Mesenchymal stem cell (in vitro differentiated cells and primary cell): ENCODE results near the gene P2RY6.

Experiments
- DNase-seq: peaks from one replicate; pipeline ENCODE4 v3.0.0-alpha.2; 2013
- H2AFZ ChIP-seq: one replicate; pipeline ENCODE4 v1.6.1; 2013; ENCODE audit warnings: low read depth, mild to moderate bottlenecking, control low read depth, inconsistent platforms, low read length, moderate library complexity
- H2AK5ac ChIP-seq: 2 replicates; pipeline ENCODE4 v1.6.1; 2013; ENCODE audit warnings: low read length, moderate library complexity, mild to moderate bottlenecking, inconsistent platforms; ENCODE audit not compliant: severe bottlenecking
- H2BK120ac ChIP-seq: one replicate; pipeline ENCODE4 v1.6.1; 2013; ENCODE audit warnings: low read depth, mild to moderate bottlenecking, inconsistent platforms, low read length, moderate library complexity
- H2BK12ac ChIP-seq, 2 experiments: one replicate each; pipeline ENCODE4 v1.6.1; 2013; ENCODE audit warnings: inconsistent platforms in 2 of 2, low read length in 2 of 2, mild to moderate bottlenecking in 2 of 2, moderate library complexity in 2 of 2, control low read depth in 1 of 2
- H2BK15ac ChIP-seq: one replicate; pipeline ENCODE4 v1.6.1; 2013; ENCODE audit warnings: mild to moderate bottlenecking, low read depth, inconsistent platforms; ENCODE audit not compliant: poor library complexity, severe bottlenecking
- H2BK5ac ChIP-seq: 2 replicates; pipeline ENCODE4 v1.6.1; 2013; ENCODE audit warnings: low read depth, mild to moderate bottlenecking, low read length, control low read depth, inconsistent platforms; ENCODE audit not compliant: poor library complexity, severe bottlenecking
- H3K14ac ChIP-seq, 2 experiments: one replicate each; pipeline ENCODE4 v1.6.1; 2013; ENCODE audit warnings: inconsistent platforms in 2 of 2, low read length in 2 of 2, control low read depth in 1 of 2, mild to moderate bottlenecking in 1 of 2, moderate library complexity in 1 of 2
- H3K18ac ChIP-seq, 2 experiments: one replicate each; pipeline ENCODE4 v1.6.1; 2013; ENCODE audit warnings: inconsistent platforms in 2 of 2, low read length in 2 of 2, control low read depth in 1 of 2, low read depth in 1 of 2, mild to moderate bottlenecking in 1 of 2
- H3K23ac ChIP-seq, 2 experiments: one replicate each; pipeline ENCODE4 v1.6.1; 2013; ENCODE audit warnings: inconsistent platforms in 2 of 2, low read length in 2 of 2, mild to moderate bottlenecking in 2 of 2, moderate library complexity in 2 of 2, control low read depth in 1 of 2
- H3K27ac ChIP-seq: 2 replicates; pipeline ENCODE4 v1.5.1; 2013; ENCODE audit warnings: mild to moderate bottlenecking, moderate library complexity, low read length, control low read depth, inconsistent platforms; ENCODE audit not compliant: poor library complexity, severe bottlenecking
- H3K27me3 ChIP-seq, 2 experiments: 2 replicates each; pipeline versions ENCODE4 v1.6.1 to v1.7.0; 2013; ENCODE audit warnings: low read length in 2 of 2, mild to moderate bottlenecking in 2 of 2, moderate library complexity in 2 of 2, control low read depth in 1 of 2, inconsistent platforms in 1 of 2; ENCODE audit not compliant: control insufficient read depth in 1 of 2, insufficient read depth in 1 of 2
- H3K36me3 ChIP-seq, 2 experiments: 2 replicates each; pipeline versions ENCODE4 v1.6.1 to v1.7.0; 2013; ENCODE audit warnings: low read length in 2 of 2, control low read depth in 1 of 2, inconsistent platforms in 1 of 2, low read depth in 1 of 2, mild to moderate bottlenecking in 1 of 2; ENCODE audit not compliant: insufficient read depth in 2 of 2, control insufficient read depth in 1 of 2
- H3K4ac ChIP-seq, 2 experiments: one replicate each; pipeline ENCODE4 v1.6.1; 2013; ENCODE audit warnings: inconsistent platforms in 2 of 2, low read length in 2 of 2, mild to moderate bottlenecking in 2 of 2, moderate library complexity in 2 of 2, control low read depth in 1 of 2, low read depth in 1 of 2
- H3K4me1 ChIP-seq: 2 replicates; pipeline ENCODE4 v1.6.1; 2013; ENCODE audit warnings: low read depth, low read length, control low read depth; ENCODE audit not compliant: control insufficient read depth, insufficient read depth
- H3K4me2 ChIP-seq: 2 replicates; pipeline ENCODE4 v1.6.1; 2013; ENCODE audit warnings: low read length, mild to moderate bottlenecking, inconsistent platforms; ENCODE audit not compliant: poor library complexity, severe bottlenecking
- H3K4me3 ChIP-seq, 2 experiments: 2 replicates each; pipeline versions ENCODE4 v1.5.1 to v1.7.0; 2013; ENCODE audit warnings: low read length in 2 of 2, mild to moderate bottlenecking in 2 of 2, control low read depth in 1 of 2, low read depth in 1 of 2; ENCODE audit not compliant: insufficient read depth in 1 of 2
- H3K79me1 ChIP-seq: replicated peaks from 2 replicates; pipeline ENCODE4 v1.6.1; 2013; ENCODE audit warnings: mild to moderate bottlenecking, control low read depth, low read length, inconsistent platforms; ENCODE audit not compliant: poor library complexity, severe bottlenecking
- H3K9ac ChIP-seq: 2 replicates; pipeline ENCODE4 v1.7.0; 2013; ENCODE audit warnings: mild to moderate bottlenecking, low read length, moderate library complexity
- H3K9me3 ChIP-seq: 2 replicates; pipeline ENCODE4 v1.7.0; 2013; ENCODE audit warnings: mild to moderate bottlenecking, low read length; ENCODE audit not compliant: control insufficient read depth
- H4K8ac ChIP-seq: one replicate; pipeline ENCODE4 v1.6.1; 2013; ENCODE audit warnings: inconsistent platforms, mild to moderate bottlenecking, low read length, moderate library complexity
- H4K91ac ChIP-seq: one replicate; pipeline ENCODE4 v1.6.1; 2013; ENCODE audit warnings: mild to moderate bottlenecking, low read length, inconsistent platforms
- WGBS: methylation state at CpG from one replicate; pipeline ENCODE4 v1.1.7; 2013; ENCODE audit warnings: mixed read lengths; 5-methylcytosine and 5-hydroxymethylcytosine counted together

Gene P2RY6

DNA sequence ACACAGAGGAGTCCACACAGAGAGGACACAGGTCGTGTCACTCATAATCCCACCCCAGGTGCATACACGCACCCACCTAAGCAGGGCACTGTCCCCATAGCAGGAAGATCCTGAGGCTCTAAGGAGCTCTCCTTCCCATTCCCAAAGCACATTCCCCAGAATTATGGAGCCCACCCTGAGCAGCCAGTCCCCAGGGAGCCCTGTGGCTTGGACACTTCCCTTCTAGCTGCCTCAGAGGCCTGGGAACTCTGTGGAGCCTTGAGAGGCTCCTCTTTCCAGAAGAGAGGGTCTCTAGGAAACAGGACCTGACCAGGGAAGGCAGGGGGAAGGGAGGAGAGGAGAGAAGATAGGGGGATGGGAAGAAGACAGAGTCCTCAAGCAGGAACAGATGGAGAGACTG lies 65.7 kb downstream of the P2RY6 start:
- no peak overlapping the region for H3K14ac ChIP-seq
- WGBS: 91% methylated on average over 2 of the region's 2 CpGs

DNA sequence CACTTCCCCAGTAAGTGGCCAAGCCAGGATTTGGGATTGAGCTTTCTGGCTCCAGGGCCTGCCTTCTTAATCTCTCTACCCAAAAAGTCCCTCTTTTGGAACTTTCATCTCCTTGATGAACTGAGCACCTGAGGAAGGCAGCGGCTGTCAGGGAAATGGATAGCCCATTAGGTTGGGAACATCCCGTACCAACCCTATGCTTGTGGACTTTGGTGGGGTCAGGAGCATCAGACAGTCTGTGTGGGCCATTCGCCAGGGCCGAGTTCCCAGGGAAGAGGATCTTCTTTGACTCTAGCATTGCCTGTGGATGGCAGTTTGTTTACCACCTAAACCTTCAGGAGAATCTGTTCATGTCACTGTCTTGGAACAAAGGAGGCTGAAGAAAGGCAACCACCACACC lies 66.1 kb downstream of the P2RY6 start:
- H3K79me1 ChIP-seq: peaks cover 32% of the 10 kb centered on the region
- H3K23ac ChIP-seq: no peak overlapping the region
- no peak overlapping the region for H3K18ac ChIP-seq
- no peaks in the 10 kb centered on the region for H3K27me3 ChIP-seq
- H3K4ac ChIP-seq: no peak overlapping the region
- no peak overlapping the region for H3K27ac ChIP-seq
- WGBS: 96% methylated on average over 4 of the region's 4 CpGs
- H3K14ac ChIP-seq: peak overlapping the region in 1 of 2 experiments; percentile 47
- H2BK15ac ChIP-seq: no peak overlapping the region
- no peak overlapping the region for H3K4me3 ChIP-seq
- H4K91ac ChIP-seq: no peak overlapping the region
- H2BK120ac ChIP-seq: no peak overlapping the region
- H2AK5ac ChIP-seq: no peak overlapping the region
- no peak overlapping the region for H2BK5ac ChIP-seq
- H3K36me3 ChIP-seq: peaks cover 0 to 37% of the 10 kb centered on the region in 2 experiments
- no peak overlapping the region for H3K4me2 ChIP-seq
- H2BK12ac ChIP-seq: no peak overlapping the region
- no peak overlapping the region for H2AFZ ChIP-seq
- DNase-seq: no peak
- H3K9me3 ChIP-seq: no peaks in the 10 kb centered on the region
- peaks cover 37% of the 10 kb centered on the region for H3K4me1 ChIP-seq
- no peak overlapping the region for H4K8ac ChIP-seq
- no peak overlapping the region for H3K9ac ChIP-seq

More for the DNA sequence above, 65.7 kb downstream of the P2RY6 start:
- Histone ChIP-seq H3K4me1 (peaks cover 38% of the 10 kb centered on the region), H3K27me3 (no peaks in the 10 kb centered on the region), H2BK5ac (no peak overlapping the region), H2BK120ac (no peak overlapping the region), H2BK15ac (no peak overlapping the region), H2AK5ac (no peak overlapping the region), H4K8ac (no peak overlapping the region), H3K79me1 (peaks cover 30% of the 10 kb centered on the region), H3K9me3 (no peaks in the 10 kb centered on the region), H3K4ac (peak overlapping the region in 1 of 2 experiments; percentile 17), H3K4me3 (no peak overlapping the region), H3K4me2 (no peak overlapping the region), H3K27ac (no peak overlapping the region), H3K36me3 (peaks cover 0 to 37% of the 10 kb centered on the region in 2 experiments), H3K9ac (no peak overlapping the region), H3K18ac (no peak overlapping the region), H4K91ac (no peak overlapping the region), H2BK12ac (no peak overlapping the region), H2AFZ (no peak overlapping the region), H3K23ac (no peak overlapping the region)
- no peak for DNase-seq

DNA sequence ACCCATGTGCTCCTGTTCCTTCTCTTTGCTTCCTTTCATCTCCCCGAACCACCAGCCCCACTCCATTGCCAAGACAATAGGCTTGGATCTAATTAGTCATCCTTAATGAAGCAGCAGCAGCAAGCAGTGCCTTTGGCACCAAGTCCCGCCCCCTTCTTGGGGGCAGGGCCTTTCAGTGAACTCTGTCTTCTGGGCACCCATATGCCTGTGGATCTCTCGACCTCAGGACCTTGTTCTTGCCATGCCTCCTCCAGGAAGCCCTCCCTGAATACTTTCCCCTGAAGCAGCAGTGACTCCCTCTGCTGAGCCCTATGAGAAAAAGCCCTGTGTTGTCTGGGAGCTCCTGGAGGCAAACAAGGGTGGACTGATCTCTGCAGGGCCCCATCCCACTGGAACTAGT lies 68.0 kb downstream of the P2RY6 start:
- whole genome bisulfite sequencing: 57% methylated on average over 3 of the region's 3 CpGs
- H2AK5ac ChIP-seq: no peak overlapping the region
- H3K27ac ChIP-seq: no peak overlapping the region
- peaks cover 43% of the 10 kb centered on the region for H3K79me1 ChIP-seq
- DNase-seq: no peak
- no peak overlapping the region for H3K9ac ChIP-seq
- H4K8ac ChIP-seq: no peak overlapping the region
- no peak overlapping the region for H2BK5ac ChIP-seq
- no peak overlapping the region for H2BK15ac ChIP-seq
- peaks cover 36% of the 10 kb centered on the region for H3K4me1 ChIP-seq
- no peaks in the 10 kb centered on the region for H3K9me3 ChIP-seq
- H2BK12ac ChIP-seq: no peak overlapping the region
- no peak overlapping the region for H3K4me2 ChIP-seq
- no peak overlapping the region for H2BK120ac ChIP-seq
- H3K18ac ChIP-seq: no peak overlapping the region
- no peak overlapping the region for H3K4ac ChIP-seq
- H4K91ac ChIP-seq: no peak overlapping the region
- peaks cover 0 to 53% of the 10 kb centered on the region in 2 experiments for H3K36me3 ChIP-seq
- H3K27me3 ChIP-seq: no peaks in the 10 kb centered on the region
- H3K14ac ChIP-seq: no peak overlapping the region
- H3K23ac ChIP-seq: no peak overlapping the region
- no peak overlapping the region for H2AFZ ChIP-seq
- no peak overlapping the region for H3K4me3 ChIP-seq

DNA sequence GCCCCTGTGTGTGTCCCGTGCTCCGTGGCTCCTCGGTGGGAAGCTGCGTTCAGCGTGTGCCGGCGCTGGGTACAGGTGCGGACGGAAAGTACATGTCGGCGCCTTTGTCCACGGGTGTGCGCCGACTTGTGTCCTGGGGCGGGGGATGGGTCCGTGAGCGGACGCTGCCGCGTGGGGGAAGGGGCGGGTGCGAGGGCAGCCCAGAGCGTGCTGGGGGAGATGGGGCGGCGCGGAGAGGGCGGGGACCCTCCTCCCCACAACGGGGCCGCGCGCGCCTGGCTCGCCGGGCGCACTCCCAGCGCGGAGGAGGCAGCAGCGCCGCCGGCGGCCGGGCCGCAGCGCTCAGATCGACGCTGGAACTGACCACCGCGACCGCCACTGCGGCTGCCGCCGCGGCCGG lies 70.5 kb downstream of the P2RY6 start:
- H3K27me3 ChIP-seq: no peaks in the 10 kb centered on the region
- peaks cover 9 to 63% of the 10 kb centered on the region in 2 experiments for H3K36me3 ChIP-seq
- H3K9ac ChIP-seq: no peak overlapping the region
- no peak overlapping the region for H3K4ac ChIP-seq
- peak overlapping the region; percentile 20 for H2BK120ac ChIP-seq
- DNase-seq: no peak
- H2BK12ac ChIP-seq: peak overlapping the region in 1 of 2 experiments; percentile 10
- H3K4me1 ChIP-seq: peaks cover 43% of the 10 kb centered on the region
- H3K18ac ChIP-seq: peak overlapping the region in 1 of 2 experiments; percentile 54
- H2BK15ac ChIP-seq: no peak overlapping the region
- H3K14ac ChIP-seq: peak overlapping the region in 1 of 2 experiments; percentile 80
- no peaks in the 10 kb centered on the region for H3K9me3 ChIP-seq
- peak overlapping the region; percentile 58 for H3K4me2 ChIP-seq
- peak overlapping the region in 1 of 2 experiments; percentile 34 for H3K23ac ChIP-seq
- H2AK5ac ChIP-seq: no peak overlapping the region
- peak overlapping the region; percentile 27 to 60 for H3K4me3 ChIP-seq
- WGBS: 23% methylated on average over 25 of the region's 54 CpGs
- H2BK5ac ChIP-seq: no peak overlapping the region
- H4K91ac ChIP-seq: no peak overlapping the region
- peak overlapping the region; percentile 48 for H4K8ac ChIP-seq
- peaks cover 63% of the 10 kb centered on the region for H3K79me1 ChIP-seq
- no peak overlapping the region for H2AFZ ChIP-seq
- H3K27ac ChIP-seq: no peak overlapping the region
